HG02970 (cell line): ENCODE data around the gene FGF12.
"Not testable (repeated sequence)": the region's sequence is repeated elsewhere in the genome, so short reads cannot be mapped to it uniquely, and the experiment has no call there.

Experiments
- ATAC-seq: cut with Tn5 transposase; IDR thresholded peaks from one replicate; pipeline ENCODE4 v1.9.1; 2021; ENCODE audit warnings: mild to moderate bottlenecking, moderate library complexity, moderate number of reproducible peaks; ENCODE audit not compliant: unreplicated experiment, low FRiP score

FGF12 gene

DNA sequence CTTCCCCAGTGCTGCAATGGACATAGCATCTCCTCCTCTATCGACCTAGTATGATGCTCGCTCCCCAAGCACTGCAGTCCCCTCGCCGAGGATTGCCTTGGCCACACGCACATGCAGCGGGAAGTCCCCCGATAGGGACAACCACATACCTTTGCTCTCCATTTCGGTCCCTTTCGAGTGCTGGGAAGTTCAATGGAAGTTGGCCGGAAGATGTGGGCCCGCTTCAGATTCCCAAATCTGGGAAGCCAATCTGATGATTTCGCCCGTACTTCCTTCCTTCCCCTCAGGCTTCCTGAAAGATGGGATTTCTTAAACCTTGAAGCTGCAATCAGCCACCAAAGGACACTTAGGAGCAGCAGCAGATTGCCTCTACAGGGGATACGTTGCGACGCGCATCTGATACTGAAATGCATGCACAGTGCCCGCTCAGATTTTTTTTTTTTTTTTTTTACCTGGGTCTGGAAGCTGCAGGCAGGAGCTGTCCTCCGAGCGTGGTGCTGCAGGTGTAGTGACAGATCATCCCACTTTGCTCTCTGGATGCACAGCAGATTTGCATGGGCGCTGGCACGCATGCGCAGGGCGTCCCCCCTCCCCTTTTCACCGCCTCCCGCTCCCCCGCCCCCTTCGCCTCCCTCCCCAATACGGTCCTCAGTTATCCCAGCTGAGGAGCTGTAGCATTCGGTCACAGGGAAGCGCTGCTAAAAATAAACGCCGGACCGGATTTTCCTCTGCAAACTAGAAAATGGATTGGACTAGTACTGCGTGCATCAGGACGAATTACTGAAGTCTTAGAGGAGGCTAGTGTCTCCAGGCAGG, at the start of gene FGF12:
Gene FGF12 (minus strand): TSS at position 510 of the 816 bp plus-strand sequence.
- no peak for ATAC-seq

DNA sequence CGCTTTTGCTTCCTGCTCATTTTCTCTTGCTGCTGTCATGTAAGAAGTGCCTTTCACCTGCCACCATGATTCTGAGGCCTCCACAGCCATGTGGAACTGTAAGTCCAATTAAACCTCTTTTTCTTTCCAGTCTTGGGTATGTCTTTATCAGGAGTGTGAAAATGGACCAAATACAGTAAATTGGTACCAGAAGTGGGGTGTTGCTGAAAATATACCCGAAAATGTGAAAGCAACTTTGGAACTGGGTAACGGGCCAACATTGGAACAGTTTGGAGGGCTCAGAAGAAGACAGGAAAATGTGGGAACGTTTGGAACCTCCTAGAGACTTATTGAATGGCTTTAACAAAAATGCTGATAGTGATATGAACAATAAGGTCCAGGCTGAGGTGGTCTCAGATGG, 47.0 kb upstream of the FGF12 start:
- not testable (repeated sequence) for ATAC-seq

DNA sequence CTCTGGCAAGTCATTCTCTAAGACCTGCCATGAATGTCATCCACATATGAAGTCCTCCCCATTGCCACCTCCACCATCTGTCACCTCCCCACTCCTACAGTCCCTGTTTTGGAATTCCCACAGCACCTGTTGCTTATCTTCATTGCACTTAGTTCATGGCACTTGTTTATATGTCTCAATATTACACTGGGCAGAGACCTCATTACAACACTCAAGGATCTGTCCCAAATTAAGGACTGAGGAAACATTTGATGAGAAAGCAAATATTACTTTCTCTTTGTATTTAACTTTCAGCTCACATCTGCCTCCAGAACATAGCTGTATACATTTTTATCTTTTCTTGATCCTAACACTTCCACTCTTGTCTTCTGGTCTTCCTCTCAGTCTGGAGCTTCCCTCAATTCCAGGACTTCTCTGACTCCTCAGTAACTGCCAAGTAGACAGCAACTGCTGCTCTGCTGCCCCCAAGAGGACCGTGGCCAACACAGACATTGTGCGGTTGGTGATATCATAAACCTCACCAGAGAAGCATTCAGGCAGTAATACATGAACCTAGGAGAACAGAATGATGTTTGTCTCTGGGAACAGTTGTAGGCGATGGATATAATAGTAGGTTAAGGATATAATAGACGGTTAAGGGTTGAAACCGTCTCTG, 45.0 kb upstream of the FGF12 start:
- no peak for ATAC-seq

DNA sequence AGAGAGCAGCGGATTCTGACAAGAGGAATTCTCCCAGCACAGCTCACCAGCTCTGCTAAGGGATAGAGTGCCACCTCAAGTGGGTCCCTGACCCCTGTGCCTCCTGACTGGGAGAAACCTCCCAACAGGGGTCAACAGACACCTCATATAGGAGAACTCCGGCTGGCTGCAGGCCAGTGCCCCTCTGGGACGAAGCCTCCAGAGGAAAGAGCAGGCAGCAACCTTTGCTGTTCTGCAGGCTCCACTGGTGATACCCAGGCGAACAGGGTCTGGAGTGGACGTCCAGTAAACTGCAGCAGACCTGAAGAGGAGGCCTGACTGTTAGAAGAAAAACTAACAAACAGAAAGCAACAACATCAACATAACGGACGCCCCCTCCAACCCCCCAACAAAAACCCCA, 31.3 kb upstream of the FGF12 start:
- no peak for ATAC-seq

DNA sequence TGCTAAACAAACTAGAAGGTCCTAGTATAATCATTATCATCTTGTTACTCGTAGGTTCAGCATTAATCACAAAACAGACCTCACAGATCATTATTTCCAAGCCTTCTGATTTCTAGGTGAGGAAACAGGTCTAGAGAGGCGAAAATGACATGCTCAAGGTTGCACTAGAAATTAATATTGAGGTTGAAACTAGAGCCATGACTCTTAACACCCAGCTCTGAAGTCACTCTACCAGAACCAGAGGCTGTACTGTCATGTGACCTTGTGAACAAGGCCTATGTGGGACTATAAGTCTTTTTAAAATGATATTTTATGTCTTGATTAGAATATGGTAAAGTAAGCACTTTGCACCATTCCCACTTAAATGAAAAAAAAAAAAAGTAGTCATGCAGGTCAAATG, 23.8 kb upstream of the FGF12 start:
- no peak for ATAC-seq

DNA sequence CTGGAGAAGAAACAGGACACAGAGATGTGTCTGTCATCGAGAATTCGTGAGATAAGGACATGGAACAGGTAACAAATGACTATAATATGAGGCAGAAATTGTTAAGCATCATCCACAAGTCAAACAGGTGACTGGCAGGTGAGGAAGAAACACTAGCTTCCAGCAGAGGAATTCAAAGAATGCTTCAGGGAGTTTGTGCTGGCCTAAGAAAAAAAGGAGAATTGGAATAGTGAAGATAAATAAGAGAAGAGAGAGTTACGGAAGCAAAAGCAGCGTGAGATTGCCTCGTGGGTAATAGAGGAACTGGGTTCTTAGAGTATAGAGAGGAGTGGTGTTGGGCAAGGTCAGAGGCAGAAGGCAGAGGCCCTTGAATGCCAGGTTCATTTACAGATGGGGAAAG, 22.9 kb upstream of the FGF12 start:
- no peak for ATAC-seq

DNA sequence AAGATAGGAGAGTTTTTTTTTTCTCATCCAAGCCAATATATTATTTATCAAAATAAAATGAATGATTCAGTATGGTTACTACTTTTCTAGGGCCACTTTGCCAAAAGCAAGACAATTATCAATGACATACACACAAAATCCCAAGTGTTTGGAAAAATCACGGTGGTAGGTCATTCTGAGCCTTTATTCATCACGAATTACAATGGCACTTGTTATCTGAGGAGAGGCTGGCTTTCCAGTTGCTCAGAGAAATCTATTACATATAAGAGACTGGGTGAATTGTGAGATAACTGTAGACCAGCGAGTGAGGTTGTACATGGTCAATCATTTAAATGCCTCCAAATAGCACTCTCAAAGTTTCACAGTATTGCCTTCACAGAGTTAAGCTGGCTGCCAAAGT, 20.4 kb upstream of the FGF12 start:
- ATAC-seq: no peak

DNA sequence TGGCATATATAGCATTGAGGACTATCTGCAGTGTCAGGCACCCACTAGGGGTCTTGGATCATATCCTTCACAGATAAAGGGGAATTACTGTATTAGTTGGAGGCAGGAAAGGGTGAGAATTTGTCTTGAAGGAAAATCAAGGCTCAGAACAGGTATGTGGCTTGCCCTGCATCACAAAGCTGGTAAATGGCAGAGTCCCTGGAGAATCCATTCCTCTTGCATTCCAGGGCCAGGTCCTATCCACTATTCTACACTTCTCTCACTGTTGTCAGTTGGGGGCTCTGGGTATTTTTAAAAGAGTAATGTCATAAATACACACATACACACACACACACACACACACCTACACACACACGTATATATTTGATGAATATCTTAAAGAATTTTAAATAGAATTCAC, 19.8 kb upstream of the FGF12 start:
- ATAC-seq: no peak

DNA sequence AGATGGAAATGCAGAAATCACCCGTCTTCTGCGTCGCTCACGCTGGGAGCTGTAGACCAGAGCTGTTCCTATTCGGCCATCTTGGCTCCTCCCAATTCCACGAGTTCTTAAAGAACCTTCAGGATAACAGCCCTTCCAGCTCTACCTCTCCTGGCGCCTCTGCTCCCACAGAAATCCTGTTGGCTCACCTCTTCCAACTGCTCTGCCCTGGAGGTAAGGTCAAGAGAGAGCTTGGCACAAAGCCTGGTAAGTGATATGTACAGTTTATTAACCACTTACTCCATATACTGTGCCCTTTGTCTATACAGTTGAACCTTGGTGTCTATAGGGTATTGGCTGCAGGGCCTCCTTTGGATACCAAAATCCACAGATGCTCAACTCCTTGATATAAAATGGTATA, 17.8 kb upstream of the FGF12 start:
- no peak for ATAC-seq

DNA sequence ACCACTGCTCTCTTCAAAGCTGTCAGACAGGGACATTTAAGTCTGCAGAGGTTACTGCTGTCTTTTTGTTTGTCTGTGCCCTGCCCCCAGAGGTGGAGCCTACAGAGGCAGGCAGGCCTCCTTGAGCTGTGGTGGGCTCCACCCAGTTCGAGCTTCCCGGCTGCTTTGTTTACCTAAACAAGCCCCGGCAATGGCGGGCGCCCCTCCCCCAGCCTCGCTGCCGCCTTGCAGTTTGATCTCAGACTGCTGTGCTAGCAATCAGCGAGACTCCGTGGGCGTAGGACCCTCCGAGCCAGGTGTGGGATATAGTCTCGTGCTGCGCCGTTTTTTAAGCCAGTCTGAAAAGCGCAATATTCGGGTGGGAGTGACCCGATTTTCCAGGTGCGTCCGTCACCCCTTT, 17.3 kb upstream of the FGF12 start:
- ATAC-seq: not testable (repeated sequence)

DNA sequence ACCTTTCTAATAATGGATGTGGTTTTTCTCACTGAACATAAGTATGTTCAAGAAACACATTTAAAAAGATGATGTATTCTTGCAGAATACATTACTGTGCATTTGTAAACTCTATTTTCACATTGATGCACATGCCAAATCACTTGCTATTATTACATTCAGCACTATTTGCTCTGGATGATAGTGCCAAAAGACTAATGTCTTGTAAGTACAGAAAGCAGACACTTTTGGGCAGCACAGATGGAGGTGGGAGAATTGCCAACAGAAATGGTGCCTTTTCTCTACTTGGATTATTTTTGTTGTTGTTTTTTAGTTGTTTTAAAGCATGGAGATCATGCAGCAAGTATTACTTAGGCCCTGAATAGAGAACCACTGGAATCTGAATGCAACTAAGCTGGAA, 10.2 kb upstream of the FGF12 start:
- no peak for ATAC-seq

DNA sequence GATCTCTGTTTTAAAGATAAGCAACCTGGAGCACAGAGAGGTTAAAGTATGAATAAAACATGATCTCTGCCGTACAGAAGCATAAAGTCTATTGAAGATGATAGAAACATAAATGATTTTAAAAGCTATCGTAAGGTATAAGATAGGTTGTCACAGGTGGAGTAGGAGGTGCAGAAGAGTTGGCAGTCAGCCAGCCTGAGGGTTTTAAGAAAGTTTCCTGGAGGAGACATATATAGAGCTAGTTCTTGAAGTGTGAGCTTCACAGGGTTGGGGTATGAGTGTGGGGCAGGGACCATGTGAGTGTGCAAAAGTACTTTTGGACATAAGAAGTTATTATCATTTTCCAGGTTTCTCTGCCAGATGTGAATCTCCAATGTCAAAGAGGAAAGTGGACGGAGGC, 3.9 kb upstream of the FGF12 start:
- no peak for ATAC-seq

DNA sequence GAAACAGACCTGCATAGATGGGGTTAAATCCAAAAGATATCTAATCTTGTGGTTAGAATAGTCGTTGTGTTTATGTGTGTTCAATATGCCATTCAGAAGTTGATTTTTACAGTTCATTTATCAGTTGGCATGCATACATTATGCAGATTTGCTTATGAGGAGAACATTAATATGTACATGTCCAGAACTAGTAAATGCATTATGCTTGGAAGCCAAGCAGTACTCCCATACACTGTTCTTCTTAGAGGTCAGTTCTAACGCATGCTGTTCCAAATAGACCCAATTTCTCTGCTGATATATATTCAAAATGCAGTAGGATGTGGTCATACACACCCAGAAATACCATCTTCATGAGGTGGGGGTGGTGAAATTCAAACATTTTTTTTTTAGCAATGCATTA, 956 bp downstream of the FGF12 start:
- ATAC-seq: no peak

DNA sequence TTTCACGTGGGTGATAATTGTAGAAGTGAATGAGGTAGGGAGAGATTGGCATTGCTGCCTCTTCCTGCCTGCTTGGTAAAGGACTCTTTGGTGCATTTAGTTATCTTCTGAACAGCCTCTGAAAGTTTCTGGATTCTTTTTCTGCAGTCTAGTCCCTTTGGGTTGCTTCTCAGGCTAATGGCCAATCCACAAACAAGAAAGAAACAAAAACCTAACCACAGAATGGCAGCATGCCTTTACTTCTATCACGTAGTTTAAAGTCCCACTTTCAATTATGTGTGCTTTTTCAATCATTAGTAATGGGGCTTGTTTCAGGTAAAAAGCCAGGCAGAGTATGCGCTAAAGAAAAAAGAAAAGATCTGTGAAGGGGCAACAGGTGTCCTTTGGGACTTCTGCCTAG, 7.4 kb downstream of the FGF12 start:
- ATAC-seq: no peak

DNA sequence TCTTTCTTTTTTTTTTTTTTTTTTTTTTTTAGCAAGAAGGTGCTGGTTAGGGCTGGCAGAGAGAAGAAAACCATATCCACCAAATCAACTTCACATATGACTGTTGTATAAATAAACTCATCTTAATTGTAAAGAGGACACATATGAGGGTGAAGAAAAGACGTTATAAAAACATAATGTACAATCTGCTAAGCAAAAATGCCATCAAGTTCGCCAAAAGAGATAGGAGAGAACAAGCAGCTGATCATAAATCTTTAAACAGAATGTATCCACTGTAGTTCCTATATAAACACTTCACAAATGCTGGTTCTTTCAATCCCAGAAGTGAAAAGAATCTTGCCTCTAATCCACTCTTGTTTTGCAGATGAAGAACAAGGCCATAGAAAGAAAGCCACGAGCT, 9.2 kb downstream of the FGF12 start:
- ATAC-seq: no peak

DNA sequence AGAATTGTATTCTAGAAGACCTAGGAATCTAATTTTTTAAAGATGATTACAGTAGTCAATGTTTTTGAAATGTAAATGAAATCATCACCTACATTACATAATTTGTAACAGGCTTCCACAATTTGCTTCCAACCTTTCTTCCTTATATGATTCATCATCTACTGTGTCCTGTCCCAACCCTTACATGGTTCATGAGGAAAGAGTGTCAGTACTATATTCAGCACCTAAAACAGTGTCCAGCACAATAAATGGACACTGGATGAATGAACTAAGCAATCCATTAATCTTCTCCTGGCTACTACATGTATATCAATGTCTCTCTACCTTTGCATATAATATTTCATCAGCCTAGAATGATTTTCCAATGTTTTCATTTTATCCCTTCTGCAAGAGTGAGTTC, 12.2 kb downstream of the FGF12 start:
- no peak for ATAC-seq

DNA sequence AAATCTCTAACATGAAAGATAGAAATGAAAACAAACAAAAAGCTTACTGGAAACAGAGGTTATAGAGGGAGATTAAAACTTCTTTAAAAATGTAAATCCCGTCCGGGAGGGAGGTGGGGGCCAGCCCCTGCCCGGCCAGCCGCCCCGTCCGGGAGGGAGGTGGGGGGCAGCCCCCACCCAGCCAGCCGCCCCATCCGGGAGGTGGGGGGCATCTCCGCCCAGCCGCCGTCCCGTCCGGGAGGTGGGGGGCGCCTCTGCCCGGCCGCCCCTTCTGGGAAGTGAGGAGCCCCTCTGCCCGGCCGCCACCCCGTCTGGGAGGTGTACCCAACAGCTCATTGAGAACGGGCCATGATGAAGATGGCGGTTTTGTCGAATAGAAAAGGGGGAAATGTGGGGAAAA, 16.2 kb downstream of the FGF12 start:
- ATAC-seq: not testable (repeated sequence)

DNA sequence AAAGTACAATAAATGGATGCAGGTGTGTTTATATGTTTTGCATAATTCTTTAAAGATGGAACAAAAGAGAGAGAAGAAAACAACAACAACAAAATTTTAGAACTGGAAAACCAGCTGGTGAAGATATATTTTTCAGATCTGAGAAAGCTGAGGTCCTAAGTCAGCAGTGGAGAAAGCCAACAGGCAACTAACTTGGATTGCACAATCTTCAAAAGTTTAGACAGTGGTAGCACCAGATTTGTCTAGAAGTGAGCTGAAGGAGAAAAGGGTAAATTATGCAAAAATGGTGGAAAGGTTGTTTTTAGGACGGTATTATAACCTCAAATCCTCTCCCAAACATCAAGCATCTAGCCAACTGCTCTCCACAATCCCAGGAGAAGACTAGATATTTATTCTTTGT, 17.0 kb downstream of the FGF12 start:
- no peak for ATAC-seq

DNA sequence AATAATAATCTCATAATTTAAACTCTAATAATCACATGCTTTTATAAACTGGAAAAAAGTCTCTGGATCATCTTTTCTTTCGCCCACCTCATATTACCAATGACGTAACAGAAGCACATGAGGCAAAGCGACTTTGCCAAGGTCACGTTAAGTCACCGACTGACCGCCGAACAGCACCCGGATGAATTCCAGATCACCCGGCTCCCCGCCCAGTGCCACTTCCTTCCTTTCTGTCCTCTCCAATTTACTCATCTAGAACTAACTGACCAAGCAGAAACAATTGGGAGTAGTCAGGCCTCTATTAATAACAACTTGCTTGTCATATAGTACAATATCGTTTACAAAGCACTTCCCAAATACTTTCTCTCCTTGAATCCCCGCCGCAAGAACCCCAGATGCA, 21.1 kb downstream of the FGF12 start:
- no peak for ATAC-seq

DNA sequence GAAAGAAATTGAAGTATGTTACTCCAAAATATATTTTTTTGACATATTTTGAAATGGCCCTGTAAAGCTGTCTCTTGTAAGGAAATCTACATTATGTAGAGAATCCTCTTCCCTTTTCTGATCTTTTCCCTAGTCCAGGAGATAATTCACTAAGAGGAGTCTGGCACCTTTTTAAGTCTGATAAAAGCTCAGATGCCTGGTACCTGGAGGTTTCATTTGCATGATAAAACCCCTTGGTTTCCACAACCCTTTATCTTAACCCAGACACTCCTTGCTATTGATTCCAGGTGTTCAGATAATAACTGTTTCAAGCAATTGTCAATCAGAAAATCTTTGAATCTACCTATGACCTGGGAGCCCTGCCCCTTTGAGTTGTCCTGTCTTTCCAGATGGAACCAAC, 26.5 kb downstream of the FGF12 start:
- ATAC-seq: no peak

DNA sequence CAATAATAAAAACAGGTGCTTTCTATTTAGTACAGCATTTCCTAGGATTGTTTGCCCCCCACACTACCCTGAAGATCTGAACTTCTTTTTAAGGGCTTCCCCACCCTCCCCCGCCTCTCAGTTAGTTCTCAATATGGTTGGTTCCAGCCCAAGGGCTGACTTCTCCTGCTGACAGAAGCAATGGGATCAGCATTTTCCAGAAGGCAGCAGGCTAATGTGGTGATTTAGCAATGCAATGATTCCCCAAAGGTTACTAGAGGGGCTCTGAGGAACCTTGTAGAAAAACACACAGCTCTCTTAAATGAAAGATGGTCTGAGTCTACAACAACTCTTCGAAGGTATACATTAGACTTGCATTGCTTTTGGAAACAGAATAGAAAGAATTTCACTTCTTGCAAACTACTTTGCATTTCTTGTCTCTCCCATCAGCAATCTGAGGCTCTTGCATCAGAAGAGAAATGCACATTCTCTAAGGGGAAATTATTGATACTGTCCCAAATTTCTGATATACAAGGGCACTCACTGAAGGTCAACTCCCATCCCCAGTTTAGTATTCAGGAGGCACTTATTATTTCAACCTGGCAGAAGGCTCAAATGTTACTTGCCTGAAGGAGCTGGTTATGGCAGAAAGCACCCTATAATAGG, 30.3 kb downstream of the FGF12 start:
- no peak for ATAC-seq
